H9 (cell line): ENCODE data around the gene KPNA1. TPM values are rescaled to one million over a fixed set of nuclear protein-coding genes. Genes with fewer than 3 reads are reported as not detected.

ENCODE experiments used
- DNase-seq: peaks from one replicate; pipeline ENCODE4 v3.0.0-alpha.2; 2017
- H2AFZ ChIP-seq: one replicate; pipeline ENCODE4 v1.6.1; 2013; ENCODE audit warnings: mild to moderate bottlenecking, low read length, control low read depth, moderate library complexity
- H2AK5ac ChIP-seq: 2 replicates; pipeline ENCODE4 v1.6.1; 2013; ENCODE audit warnings: low read length, control low read depth, mixed read lengths; ENCODE audit not compliant: insufficient read length
- H2BK120ac ChIP-seq: one replicate; pipeline ENCODE4 v1.6.1; 2013; ENCODE audit warnings: low read depth, mild to moderate bottlenecking, low read length, control low read depth, inconsistent platforms; ENCODE audit not compliant: poor library complexity, severe bottlenecking
- H2BK12ac ChIP-seq: 2 replicates; pipeline ENCODE4 v1.6.1; 2013; ENCODE audit warnings: low read length, control low read depth, mixed read lengths, low read depth; ENCODE audit not compliant: insufficient read length
- H2BK15ac ChIP-seq: 2 replicates; pipeline ENCODE4 v1.6.1; 2013; ENCODE audit warnings: low read depth, low read length, control low read depth
- H2BK20ac ChIP-seq: one replicate; pipeline ENCODE4 v1.6.1; 2013; ENCODE audit warnings: low read depth, mild to moderate bottlenecking, low read length, control low read depth, inconsistent platforms; ENCODE audit not compliant: poor library complexity, severe bottlenecking
- H2BK5ac ChIP-seq: 2 replicates; pipeline ENCODE4 v1.6.1; 2013; ENCODE audit warnings: low read length, control low read depth, mixed read lengths; ENCODE audit not compliant: insufficient read length
- H3K14ac ChIP-seq: 2 replicates; pipeline ENCODE4 v1.6.1; 2013; ENCODE audit warnings: low read length, control low read depth; ENCODE audit not compliant: insufficient read depth
- H3K18ac ChIP-seq: 2 replicates; pipeline ENCODE4 v1.6.1; 2013; ENCODE audit warnings: low read depth, mild to moderate bottlenecking, mixed read lengths, low read length, control low read depth; ENCODE audit not compliant: insufficient read length
- H3K23ac ChIP-seq: 2 replicates; pipeline ENCODE4 v1.6.1; 2013; ENCODE audit warnings: low read length, control low read depth, mixed read lengths, low read depth; ENCODE audit not compliant: insufficient read length
- H3K23me2 ChIP-seq: 2 replicates; pipeline ENCODE4 v1.6.1; 2013; ENCODE audit warnings: low read depth, mild to moderate bottlenecking, mixed read lengths, low read length, control low read depth; ENCODE audit not compliant: insufficient read length, poor library complexity, severe bottlenecking
- H3K27ac ChIP-seq: 2 replicates; pipeline ENCODE4 v1.5.1; 2013; ENCODE audit warnings: low read length, control low read depth, mixed read lengths, low read depth; ENCODE audit not compliant: insufficient read length
- H3K27me3 ChIP-seq: 2 replicates; pipeline ENCODE4 v1.6.1; 2013; ENCODE audit warnings: low read length, control low read depth, inconsistent platforms; ENCODE audit not compliant: insufficient read depth
- H3K4ac ChIP-seq: 2 replicates; pipeline ENCODE4 v1.6.1; 2013; ENCODE audit warnings: low read depth, mild to moderate bottlenecking, control low read depth, inconsistent platforms, low read length, moderate library complexity
- H3K4me1 ChIP-seq: 2 replicates; pipeline ENCODE4 v1.6.1; 2013; ENCODE audit warnings: low read length, control low read depth, inconsistent platforms; ENCODE audit not compliant: insufficient read depth
- H3K4me2 ChIP-seq: 2 replicates; pipeline ENCODE4 v1.6.1; 2013; ENCODE audit warnings: low read length, control low read depth, mixed read lengths; ENCODE audit not compliant: insufficient read length, insufficient read depth
- H3K56ac ChIP-seq: 2 replicates; pipeline ENCODE4 v1.6.1; 2013; ENCODE audit warnings: low read depth, mild to moderate bottlenecking, mixed read lengths, low read length, control low read depth; ENCODE audit not compliant: insufficient read length
- H3K79me1 ChIP-seq: 2 replicates; pipeline ENCODE4 v1.6.1; 2013; ENCODE audit warnings: low read depth, mild to moderate bottlenecking, moderate library complexity, low read length, control low read depth, inconsistent platforms; ENCODE audit not compliant: insufficient read depth, poor library complexity, severe bottlenecking
- H3K79me2 ChIP-seq: 2 replicates; pipeline ENCODE4 v1.6.1; 2013; ENCODE audit warnings: low read length, control low read depth, inconsistent platforms; ENCODE audit not compliant: insufficient read depth
- H3K9ac ChIP-seq: 2 replicates; pipeline ENCODE4 v1.6.1; 2013; ENCODE audit warnings: low read length, control low read depth, mixed read lengths; ENCODE audit not compliant: insufficient read length; ENCODE audit errors: extremely low read depth
- H3K9me3 ChIP-seq: one replicate; pipeline ENCODE4 v1.6.1; 2013; ENCODE audit warnings: low read depth, low read length, inconsistent platforms; ENCODE audit not compliant: control insufficient read depth
- H3T11ph ChIP-seq: one replicate; pipeline ENCODE4 v1.6.1; 2013; ENCODE audit warnings: mild to moderate bottlenecking, low read length, control low read depth, inconsistent platforms
- H4K20me1 ChIP-seq: one replicate; pipeline ENCODE4 v1.6.1; 2013; ENCODE audit not compliant: control insufficient read depth, insufficient read length, insufficient read depth
- H4K5ac ChIP-seq: 2 replicates; pipeline ENCODE4 v1.6.1; 2013; ENCODE audit warnings: low read depth, mild to moderate bottlenecking, mixed read lengths, low read length, control low read depth; ENCODE audit not compliant: insufficient read length
- H4K8ac ChIP-seq: replicated peaks from 2 replicates; pipeline ENCODE4 v1.6.1; 2013; ENCODE audit warnings: low read length, control low read depth, mixed read lengths, low read depth; ENCODE audit not compliant: insufficient read length
- H4K91ac ChIP-seq: 2 replicates; pipeline ENCODE4 v1.6.1; 2013; ENCODE audit warnings: low read depth, mild to moderate bottlenecking, moderate library complexity, mixed read lengths, low read length, control low read depth; ENCODE audit not compliant: insufficient read length
- H3K27ac Mint-ChIP-seq, 3 experiments: 2 replicates in 2 of 3; 3 replicates in 1 of 3; pipeline ENCODE4 v1.8.0; 2020 to 2021; ENCODE audit warnings: mixed read lengths in 3 of 3, mild to moderate bottlenecking in 1 of 3, moderate library complexity in 1 of 3
- H3K27me3 Mint-ChIP-seq: 2 replicates; pipeline ENCODE4 v1.8.0; 2021; ENCODE audit warnings: low read depth, mild to moderate bottlenecking, moderate library complexity, mixed read lengths
- H3K36me3 Mint-ChIP-seq, 3 experiments: 2 replicates in 2 of 3; 3 replicates in 1 of 3; pipeline ENCODE4 v1.8.0; 2020 to 2021; ENCODE audit warnings: low read depth in 3 of 3, mixed read lengths in 3 of 3; ENCODE audit not compliant: insufficient read depth in 1 of 3
- H3K4me1 Mint-ChIP-seq, 2 experiments: 2 replicates each; pipeline ENCODE4 v1.8.0; 2020; ENCODE audit warnings: mixed read lengths in 2 of 2
- H3K4me3 Mint-ChIP-seq, 2 experiments: 2 replicates in 1 of 2; 3 replicates in 1 of 2; pipeline ENCODE4 v1.8.0; 2020 to 2021; ENCODE audit warnings: mild to moderate bottlenecking in 2 of 2, mixed read lengths in 2 of 2, moderate library complexity in 1 of 2
- H3K9me3 Mint-ChIP-seq, 2 experiments: 2 replicates in 1 of 2; 3 replicates in 1 of 2; pipeline ENCODE4 v1.8.0; 2020; ENCODE audit warnings: mild to moderate bottlenecking in 2 of 2, mixed read lengths in 2 of 2, moderate library complexity in 1 of 2
- WGBS: extraction: QIAGEN DNeasy Blood & Tissue Kit; methylation state at CpG from one replicate; pipeline ENCODE4 v1.1.7; 2013; ENCODE audit warnings: missing lambda C conversion rate, low lambda C conversion rate, mixed read lengths; ENCODE audit not compliant: insufficient read length; ENCODE audit errors: extremely low coverage; 5-methylcytosine and 5-hydroxymethylcytosine counted together
- total RNA-seq: library from RNA; stranded (reverse); gene quantifications from 2 replicates; pipeline ENCODE4 v1.2.1, GENCODE V29; 2021
- TF ChIP-seq, protein P1 (sequence below): fragments of 200-600 bp; sonication (generic); conservative IDR thresholded peaks from 3 replicates; pipeline ENCODE4 v1.8.0; 2021; ENCODE audit warnings: antibody characterized with exemption, mild to moderate bottlenecking

KPNA1 gene
- total RNA-seq, 1 experiment from 2014 or later: 71.7 TPM

GRCh38 chr3:122512284-122512683, 2.5 kb downstream of the KPNA1 start:
- no peak overlapping the region for H3K18ac ChIP-seq
- no peaks in the 10 kb centered on the region for H4K20me1 ChIP-seq
- WGBS: no CpG with 5 or more reads among the region's 15 CpGs
- H2AFZ ChIP-seq: no peak overlapping the region
- H3K9ac ChIP-seq: peak overlapping the region; percentile 18
- DNase-seq: peak; percentile 31
- no peak overlapping the region for H4K8ac ChIP-seq
- Mint-ChIP-seq H3K4me3 (peak overlapping the region; percentile 30 to 31; a peak in 3 of 5 replicates), H3K27ac (no peak overlapping the region), H3K27me3 (no peaks in the 10 kb centered on the region; the same call in 1 of the 2 replicates), H3K9me3 (peaks cover 0 to 3% of the 10 kb centered on the region in 2 experiments; a peak in 1 of 5 replicates), H3K4me1 (peaks cover 48 to 50% of the 10 kb centered on the region in 2 experiments), H3K36me3 (no peaks in the 10 kb centered on the region)
- H4K91ac ChIP-seq: no peak overlapping the region
- peaks cover 3% of the 10 kb centered on the region for H3K79me1 ChIP-seq
- no peaks in the 10 kb centered on the region for H3K27me3 ChIP-seq
- no peak overlapping the region for H3K23ac ChIP-seq
- H3K4ac ChIP-seq: no peak overlapping the region
- H2AK5ac ChIP-seq: no peak overlapping the region
- H2BK120ac ChIP-seq: no peak overlapping the region
- peaks cover 11% of the 10 kb centered on the region for H3K23me2 ChIP-seq
- no peak overlapping the region for H2BK12ac ChIP-seq
- no peaks in the 10 kb centered on the region for H3K9me3 ChIP-seq
- no peak overlapping the region for H3T11ph ChIP-seq
- H2BK20ac ChIP-seq: no peak overlapping the region
- TF ChIP-seq, protein P1, sequence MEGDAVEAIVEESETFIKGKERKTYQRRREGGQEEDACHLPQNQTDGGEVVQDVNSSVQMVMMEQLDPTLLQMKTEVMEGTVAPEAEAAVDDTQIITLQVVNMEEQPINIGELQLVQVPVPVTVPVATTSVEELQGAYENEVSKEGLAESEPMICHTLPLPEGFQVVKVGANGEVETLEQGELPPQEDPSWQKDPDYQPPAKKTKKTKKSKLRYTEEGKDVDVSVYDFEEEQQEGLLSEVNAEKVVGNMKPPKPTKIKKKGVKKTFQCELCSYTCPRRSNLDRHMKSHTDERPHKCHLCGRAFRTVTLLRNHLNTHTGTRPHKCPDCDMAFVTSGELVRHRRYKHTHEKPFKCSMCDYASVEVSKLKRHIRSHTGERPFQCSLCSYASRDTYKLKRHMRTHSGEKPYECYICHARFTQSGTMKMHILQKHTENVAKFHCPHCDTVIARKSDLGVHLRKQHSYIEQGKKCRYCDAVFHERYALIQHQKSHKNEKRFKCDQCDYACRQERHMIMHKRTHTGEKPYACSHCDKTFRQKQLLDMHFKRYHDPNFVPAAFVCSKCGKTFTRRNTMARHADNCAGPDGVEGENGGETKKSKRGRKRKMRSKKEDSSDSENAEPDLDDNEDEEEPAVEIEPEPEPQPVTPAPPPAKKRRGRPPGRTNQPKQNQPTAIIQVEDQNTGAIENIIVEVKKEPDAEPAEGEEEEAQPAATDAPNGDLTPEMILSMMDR: no peak
- no peak overlapping the region for H3K14ac ChIP-seq
- H3K27ac ChIP-seq: no peak overlapping the region
- no peaks in the 10 kb centered on the region; the same call in 1 of the 2 replicates for H3K4me1 ChIP-seq
- no peak overlapping the region for H3K4me2 ChIP-seq
- no peak overlapping the region for H3K56ac ChIP-seq
- peaks cover 28% of the 10 kb centered on the region for H3K79me2 ChIP-seq
- H2BK15ac ChIP-seq: no peak overlapping the region
- H2BK5ac ChIP-seq: no peak overlapping the region
- no peak overlapping the region for H4K5ac ChIP-seq
